DMS 273 treated with DMSO at 0.1 percent for 48 hours (cell line): ENCODE data around the gene TMEM87B.
"Not testable (repeated sequence)": the region's sequence is repeated elsewhere in the genome, so short reads cannot be mapped to it uniquely, and the experiment has no call there.

Experiments
- DNase-seq: peaks from one replicate; lab custom pipeline; 2025; lab: John Stamatoyannopoulos, UW

TMEM87B gene

DNA sequence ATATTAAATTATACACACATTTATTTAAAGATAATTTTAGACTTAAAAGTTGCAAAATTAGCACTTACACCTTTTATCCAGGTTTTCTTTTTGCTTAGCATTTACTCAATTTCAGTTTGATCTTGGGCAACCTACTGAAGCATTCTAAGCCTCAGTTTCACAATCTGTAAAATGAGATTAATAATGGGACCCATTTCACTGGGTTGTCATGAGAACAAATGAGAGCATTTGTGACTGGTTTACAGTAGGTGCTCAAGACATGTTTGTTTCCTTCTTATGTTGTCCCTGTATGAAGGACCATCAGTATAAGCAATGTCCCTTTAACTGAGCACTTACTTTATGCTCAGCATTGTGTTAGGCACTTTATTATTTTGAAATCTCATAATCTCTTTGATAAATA is 78.3 kb downstream of the TMEM87B start:
- no peak for DNase-seq

GRCh38 chr2:112134120-112134519 is 79.1 kb downstream of the TMEM87B start:
- no peak for DNase-seq

DNA sequence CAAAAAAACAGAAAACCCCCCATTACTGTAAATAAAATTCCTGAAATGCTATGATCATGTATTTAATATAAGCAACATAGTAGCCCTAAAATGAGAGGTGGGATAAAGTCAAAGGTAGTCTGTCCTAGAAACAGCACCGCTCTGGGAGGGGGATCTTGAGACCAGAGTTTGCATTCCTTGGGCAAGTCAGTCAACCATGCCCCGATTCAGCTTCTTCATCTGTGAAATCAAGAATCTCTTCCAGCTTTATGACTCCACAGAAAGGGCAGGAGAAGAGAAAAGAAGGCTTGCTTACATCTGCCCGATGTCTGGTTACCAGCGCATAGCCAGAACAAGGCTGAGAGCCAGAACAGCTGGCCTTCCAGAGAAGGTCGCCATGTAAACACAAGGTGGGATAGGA is 81.0 kb downstream of the TMEM87B start:
- no peak for DNase-seq

GRCh38 chr2:112137516-112138158 is 82.6 kb downstream of the TMEM87B start:
- DNase-seq = no peak

GRCh38 chr2:112138159-112139032 is 83.3 kb downstream of the TMEM87B start, which contains the start of gene FBLN7:
Gene FBLN7, plus strand, starts transcription at chr2:112138385. Its CDS starts 271 bp downstream, at chr2:112138656.
- DNase-seq = no peak

- not testable (repeated sequence) for DNase-seq
Measured at GRCh38 chr2:112139033-112139614, 84.1 kb downstream of the TMEM87B start.

- not testable (repeated sequence) for DNase-seq
Measured at GRCh38 chr2:112139661-112140204, 84.7 kb downstream of the TMEM87B start.

DNA sequence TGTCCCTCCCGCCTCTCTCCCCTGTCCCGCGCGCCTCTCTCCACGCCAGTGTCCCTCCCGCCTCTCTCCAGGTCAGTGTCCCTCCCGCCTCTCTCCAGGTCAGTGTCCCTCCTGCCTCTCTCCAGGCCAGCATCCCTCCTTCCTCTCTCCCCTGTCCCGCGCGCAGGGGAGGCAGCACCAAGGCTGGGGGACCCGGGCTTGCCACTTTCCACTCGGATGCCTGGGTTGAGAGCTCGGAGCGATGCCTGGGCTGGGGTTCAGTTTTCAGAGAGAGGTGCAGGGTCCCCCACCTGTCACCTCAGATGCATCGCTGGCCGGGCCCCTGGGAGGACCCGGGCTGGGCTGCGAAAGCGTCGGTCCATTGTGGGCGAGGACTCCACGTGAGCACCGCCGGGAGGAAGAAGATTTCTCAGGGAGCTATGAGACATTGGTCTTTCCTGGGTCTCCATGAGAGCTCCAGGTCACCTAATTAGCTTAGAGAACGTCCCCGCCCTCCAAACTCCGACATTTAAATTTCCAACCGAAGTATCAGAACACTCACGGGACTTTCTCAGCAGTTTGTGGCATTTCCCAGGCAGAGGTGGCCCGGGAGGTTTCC is 85.2 kb downstream of the TMEM87B start:
- DNase-seq = no peak

DNA sequence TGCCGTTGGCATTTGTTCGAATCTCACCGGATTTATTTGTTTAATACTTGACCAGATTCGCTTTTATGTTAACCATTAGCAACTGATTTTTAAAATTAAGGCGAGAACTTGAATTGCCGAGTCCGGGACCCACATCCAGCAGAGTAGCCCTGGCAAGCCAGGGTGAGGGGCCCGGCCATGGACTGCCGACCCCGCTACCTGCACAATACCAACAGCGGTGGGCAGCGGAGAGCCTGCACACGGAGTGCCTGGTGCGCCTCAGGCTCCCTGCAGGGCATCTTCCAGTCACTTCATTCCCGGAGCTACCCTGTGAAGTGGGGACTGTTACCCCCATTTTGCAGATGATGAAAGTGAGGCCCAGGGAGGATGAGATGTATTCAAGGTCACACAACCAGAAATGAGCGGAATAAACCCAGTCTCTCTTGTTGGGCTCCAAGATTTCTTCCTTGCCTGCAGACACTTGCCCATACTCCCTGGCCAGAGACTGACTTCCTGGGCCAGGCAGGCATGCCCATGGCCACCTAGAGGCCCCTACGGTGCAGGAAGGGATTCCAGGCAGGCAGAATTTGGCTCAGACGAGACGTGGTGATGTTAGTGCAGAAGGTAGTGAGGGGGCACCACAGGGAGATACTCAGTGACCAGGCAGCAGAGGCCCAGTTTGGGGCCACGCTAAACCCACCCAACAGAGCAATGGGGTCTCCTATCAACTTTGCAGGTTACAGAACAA is 86.0 kb downstream of the TMEM87B start:
- DNase-seq = no peak

- DNase-seq = no peak
Measured at GRCh38 chr2:112141626-112142007, 86.5 kb downstream of the TMEM87B start.

- no peak for DNase-seq
Measured at GRCh38 chr2:112142525-112143078, 87.5 kb downstream of the TMEM87B start.

DNA sequence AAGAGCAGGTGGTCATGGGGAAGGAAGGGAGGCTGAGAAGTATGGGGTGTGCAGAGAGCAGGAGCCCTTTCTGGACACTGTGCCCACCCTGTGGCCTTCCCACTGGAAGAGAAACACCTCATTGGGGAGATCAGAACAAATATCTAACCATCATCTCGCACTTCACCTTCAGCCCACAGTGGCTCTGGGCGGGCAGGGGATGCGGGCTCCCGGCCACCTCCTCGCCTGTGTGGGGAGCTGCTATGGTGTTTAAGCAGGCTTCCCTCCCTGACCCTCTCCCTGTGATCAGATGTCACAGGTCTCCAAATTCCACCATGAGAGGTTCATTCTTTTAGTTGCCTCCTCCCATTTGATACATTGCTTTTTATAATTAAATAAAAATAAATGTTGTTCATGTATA is 88.1 kb downstream of the TMEM87B start:
- DNase-seq = no peak

DNA sequence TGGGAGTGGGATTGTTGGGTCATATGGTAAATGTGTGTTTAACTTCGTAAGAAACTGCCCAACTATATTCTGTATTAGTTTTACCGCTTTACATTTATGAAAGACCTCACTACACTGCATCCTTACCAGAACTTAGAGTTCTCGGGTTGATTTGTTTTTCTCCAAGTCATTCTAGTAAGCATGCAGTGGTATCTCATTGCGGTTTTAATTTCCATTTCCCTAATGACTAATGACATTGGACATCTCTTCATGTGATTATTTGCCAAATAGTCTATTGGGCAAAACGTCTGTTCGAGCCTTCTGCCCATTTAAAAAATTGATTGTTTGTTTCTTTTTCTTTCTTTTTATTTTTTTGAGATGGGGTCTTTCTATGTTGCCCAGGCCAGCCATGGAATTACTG is 89.9 kb downstream of the TMEM87B start:
- DNase-seq = no peak

DNA sequence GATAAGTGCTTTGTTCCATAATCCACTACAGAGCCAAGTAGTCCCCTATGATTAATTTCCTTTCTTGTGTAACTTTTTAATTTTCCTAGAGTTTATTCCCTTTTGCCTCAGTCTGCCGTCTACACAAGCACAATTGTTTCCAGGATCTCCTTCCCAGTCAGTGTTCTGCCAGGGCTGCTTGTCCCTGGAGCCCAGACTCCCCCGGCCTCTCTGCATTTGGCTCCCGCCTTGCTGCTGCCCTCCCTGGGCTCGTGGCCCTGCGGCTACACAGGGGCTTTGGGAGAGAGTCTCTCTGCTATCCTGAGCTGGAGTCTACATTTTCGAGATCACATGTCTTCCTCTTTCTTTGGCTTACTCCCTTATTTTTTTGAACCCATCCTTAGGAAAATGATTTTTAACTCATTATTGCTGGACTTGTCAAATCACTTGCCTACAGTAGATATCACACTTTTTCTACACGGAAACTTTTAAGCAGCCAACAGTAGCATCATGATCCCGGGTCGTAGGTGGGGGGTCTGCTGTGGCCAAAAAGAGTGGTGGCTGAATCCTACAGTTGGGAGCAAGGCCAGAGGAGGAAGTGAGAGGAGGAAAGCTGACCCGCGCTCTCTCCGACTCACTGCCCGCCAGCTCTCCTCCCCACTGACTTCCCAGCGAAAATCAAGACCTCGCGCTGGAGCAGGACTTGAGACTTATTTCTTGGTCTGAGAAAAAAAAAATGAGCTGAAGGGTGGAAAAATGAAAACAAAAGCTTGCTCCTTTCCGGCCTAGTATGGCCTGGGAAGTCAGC is 92.5 kb downstream of the TMEM87B start:
- DNase-seq = no peak

DNA sequence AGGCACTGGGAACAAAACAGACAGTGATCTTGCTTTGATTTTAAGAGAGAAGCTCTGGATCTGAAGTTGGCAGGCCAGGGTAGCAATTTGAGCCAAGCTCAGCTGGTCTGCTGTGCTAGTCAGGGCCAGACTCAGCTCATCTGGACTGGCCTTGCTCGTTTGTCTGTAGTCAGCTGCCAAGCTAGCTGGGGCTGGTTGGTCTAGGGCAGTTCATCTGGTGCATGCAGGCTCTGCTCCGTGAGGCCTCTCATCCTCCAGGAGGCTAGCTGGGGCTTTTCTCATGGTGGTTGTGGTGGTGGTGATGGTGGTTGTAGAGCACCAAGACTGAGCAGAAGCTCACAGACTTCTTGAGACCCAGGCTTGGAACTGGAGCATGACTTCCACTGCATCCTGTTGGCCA is 93.4 kb downstream of the TMEM87B start:
- no peak for DNase-seq

GRCh38 chr2:112149194-112149593 is 94.1 kb downstream of the TMEM87B start:
- no peak for DNase-seq

DNA sequence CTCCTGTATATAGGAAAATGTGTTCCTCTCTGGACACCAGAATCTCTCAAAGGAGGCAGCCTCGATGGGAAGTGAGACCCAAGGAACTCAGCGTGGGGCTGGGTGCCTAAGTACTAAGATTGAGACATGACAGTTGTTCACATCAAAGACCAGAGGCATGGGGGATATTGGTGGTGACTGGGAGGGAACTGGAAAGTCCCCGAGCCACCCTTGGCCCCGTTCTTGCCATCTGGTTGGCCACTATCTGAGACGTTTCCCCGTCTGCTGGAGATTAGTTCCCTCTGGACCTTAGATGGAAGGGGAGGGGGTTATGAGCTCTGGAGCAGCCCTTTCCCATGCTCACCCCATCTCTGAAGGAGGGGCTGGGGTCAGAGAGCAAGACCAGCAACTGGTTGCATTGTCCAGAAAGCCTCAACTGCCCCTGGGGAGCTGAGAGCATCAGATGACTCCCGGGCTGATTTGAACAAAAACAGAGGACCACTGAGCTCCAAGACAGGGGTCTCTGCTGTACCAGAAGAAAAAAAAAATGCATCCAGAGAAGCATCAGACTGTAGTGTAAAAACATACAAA is 94.9 kb downstream of the TMEM87B start:
- DNase-seq = no peak

GRCh38 chr2:112150447-112150846 is 95.4 kb downstream of the TMEM87B start:
- DNase-seq = no peak

- no peak for DNase-seq
Measured at GRCh38 chr2:112150851-112151250, 95.8 kb downstream of the TMEM87B start.

GRCh38 chr2:112151271-112151670 is 96.2 kb downstream of the TMEM87B start:
- no peak for DNase-seq
